ENCODE measurements around the gene NOS3. TPM values are rescaled to one million over a fixed set of nuclear protein-coding genes. Genes with fewer than 3 reads are reported as not detected.

Gene NOS3
- polyA plus RNA-seq, 3 donors, result 0.26 to 0.72 (median 0.39) TPM

- Mint-ChIP-seq H3K27ac (no peak overlapping the region), H3K4me1 (peaks cover 16% of the 10 kb centered on the region), H3K27me3 (ENCODE audit: low read depth in 3 of 3) (peaks cover 0 to 3% (median 0%) of the 10 kb centered on the region in 3 donors), H3K9me3 (peaks cover 0 to 1% (median 0%) of the 10 kb centered on the region in 7 donors), H3K36me3 (peaks cover 34 to 39% of the 10 kb centered on the region in 2 donors), H3K4me3 (no peak overlapping the region)
- DNase-seq, result no peak
- Histone ChIP-seq H4K20me1 (ENCODE audit: insufficient read depth, low read length) (no peaks in the 10 kb centered on the region), H3K4me2 (replicated peaks; ENCODE audit: extremely low read depth, low read length, poor library complexity, severe bottlenecking) (no peak overlapping the region), H3K27ac (ENCODE audit: low read depth in 1 of 2, low read length in 2 of 2) (no peak overlapping the region), H3K27me3 (ENCODE audit: control insufficient read depth in 2 of 2, insufficient read depth in 2 of 2, low read length in 2 of 2) (no peaks in the 10 kb centered on the region), H3K4me3 (replicated peaks in 1 of 3; ENCODE audit: low read depth in 2 of 3, low read length in 3 of 3) (no peak overlapping the region), H3K36me3 (replicated peaks in 1 of 2; ENCODE audit: control insufficient read depth in 1 of 2, insufficient read depth in 2 of 2, low read length in 2 of 2) (peaks cover 31 to 34% of the 10 kb centered on the region in 2 donors), H3K79me2 (ENCODE audit: insufficient read depth, low read length) (no peaks in the 10 kb centered on the region), H2AFZ (ENCODE audit: insufficient read depth, low read depth, low read length, poor library complexity, severe bottlenecking) (no peak overlapping the region), H3K9ac (ENCODE audit: insufficient read depth, low read length, poor library complexity, severe bottlenecking) (no peak overlapping the region), H3K4me1 (ENCODE audit: control insufficient read depth in 1 of 2, insufficient read depth in 2 of 2, low read length in 2 of 2) (peaks cover 8 to 9% of the 10 kb centered on the region in 2 donors), H3K9me3 (replicated peaks in 1 of 2; ENCODE audit: control insufficient read depth in 1 of 2, insufficient read depth in 1 of 2, low read length in 2 of 2) (no peaks in the 10 kb centered on the region)
- intact Hi-C loops (cut with micrococcal nuclease), result loop anchor here in 1 of 2 donors (10.0 kb wide), 1 partner anchor 60 kb away; no protein-coding TSS in a partner anchor
- TF ChIP-seq CTCF (IDR thresholded peaks at IDR 0.05), result no peak
- WGBS (ENCODE audit: insufficient coverage), result over 99% methylated on average over 12 of the region's 21 CpGs
Observed at GRCh38 chr7:151034312-151035025, 43.7 kb downstream of the NOS3 start.

GRCh38 chr7:151035026-151035717, 44.4 kb downstream of the NOS3 start:
- Mint-ChIP-seq H3K27ac (peak overlapping the region in 1 of 7 donors; percentile 70), H3K9me3 (no peaks in the 10 kb centered on the region), H3K4me1 (peaks cover 20% of the 10 kb centered on the region), H3K4me3 (no peak overlapping the region), H3K36me3 (peaks cover 34 to 39% of the 10 kb centered on the region in 2 donors), H3K27me3 (ENCODE audit: low read depth in 3 of 3) (peaks cover 0 to 3% (median 0%) of the 10 kb centered on the region in 3 donors)
- Histone ChIP-seq H3K36me3 (replicated peaks in 1 of 2; ENCODE audit: control insufficient read depth in 1 of 2, insufficient read depth in 2 of 2, low read length in 2 of 2) (peaks cover 31 to 34% of the 10 kb centered on the region in 2 donors), H3K4me3 (replicated peaks in 1 of 3; ENCODE audit: low read depth in 2 of 3, low read length in 3 of 3) (no peak overlapping the region), H3K27ac (ENCODE audit: low read depth in 1 of 2, low read length in 2 of 2) (no peak overlapping the region), H3K4me2 (replicated peaks; ENCODE audit: extremely low read depth, low read length, poor library complexity, severe bottlenecking) (no peak overlapping the region), H3K27me3 (ENCODE audit: control insufficient read depth in 2 of 2, insufficient read depth in 2 of 2, low read length in 2 of 2) (no peaks in the 10 kb centered on the region), H3K9ac (ENCODE audit: insufficient read depth, low read length, poor library complexity, severe bottlenecking) (no peak overlapping the region), H3K4me1 (ENCODE audit: control insufficient read depth in 1 of 2, insufficient read depth in 2 of 2, low read length in 2 of 2) (peaks cover 10 to 15% of the 10 kb centered on the region in 2 donors), H3K9me3 (replicated peaks in 1 of 2; ENCODE audit: control insufficient read depth in 1 of 2, insufficient read depth in 1 of 2, low read length in 2 of 2) (no peaks in the 10 kb centered on the region), H2AFZ (ENCODE audit: insufficient read depth, low read depth, low read length, poor library complexity, severe bottlenecking) (no peak overlapping the region), H3K79me2 (ENCODE audit: insufficient read depth, low read length) (no peaks in the 10 kb centered on the region), H4K20me1 (ENCODE audit: insufficient read depth, low read length) (no peaks in the 10 kb centered on the region)
- DNase-seq, result no peak
- intact Hi-C loops (cut with micrococcal nuclease), result loop anchor here in 1 of 2 donors (10.0 kb wide), 1 partner anchor 60 kb away; no protein-coding TSS in a partner anchor
- WGBS (ENCODE audit: insufficient coverage), result 93% methylated on average over 21 of the region's 21 CpGs
- TF ChIP-seq CTCF (IDR thresholded peaks at IDR 0.05), result no peak

Data from CD14-positive monocyte (primary cell).